Sigmoid colon (tissue), 3 donors: ENCODE measurements around the gene DOK6.

Source experiments
- CTCF ChIP-seq, 4 experiments: fragments of 450-650 bp in 3 of 4; fragments of 200-600 bp in 1 of 4; IDR thresholded peaks; one replicate each; pipeline ENCODE4 v1.5.1; 2016 to 2019; ENCODE audit warnings: antibody characterized with exemption in 4 of 4, mild to moderate bottlenecking in 3 of 4, moderate library complexity in 2 of 4
- POLR2A ChIP-seq, 2 donors: fragments of 450-650 bp; IDR thresholded peaks; one replicate each; pipeline ENCODE4 v1.6.1; 2016; ENCODE audit warnings: antibody characterized with exemption in 2 of 2, mild to moderate bottlenecking in 2 of 2, moderate library complexity in 2 of 2

GRCh38 chr18:69819460-69819859 is 418.8 kb downstream of the DOK6 start:
- TF ChIP-seq CTCF (IDR thresholded peaks at IDR 0.05) (no peak), POLR2A (IDR thresholded peaks at IDR 0.05) (no peak)
